ENCODE measurements around the gene MUC2.

GRCh38 chr11:1083621-1084551 lies 9.2 kb downstream of the MUC2 start:
- TF ChIP-seq EZH2phosphoT487 (IDR thresholded peaks at IDR 0.05; ENCODE audit: borderline replicate concordance) (no peak), CTCF (conservative IDR thresholded peaks at IDR 0.05; ENCODE audit: low read length) (no peak)
